Natural killer cell (primary cell): ENCODE results near the gene DGCR6L. TPM values are rescaled to one million over a fixed set of nuclear protein-coding genes. Genes with fewer than 3 reads are reported as not detected.

Source experiments
- ATAC-seq, 3 donors: fragments of 150-1000 bp in 2 of 3; fragments of 200-7000 bp in 1 of 3; cut with Tn5 transposase; 1 replicate in 1 of 3; 2 replicates in 2 of 3; pipeline ENCODE4 v1.10.0; 2021; ENCODE audit warnings: mild to moderate bottlenecking in 2 of 3, moderate library complexity in 2 of 3
- DNase-seq, 2 donors: peaks; one replicate each; pipeline versions ENCODE4 v3.0.0 to v3.0.0-alpha.2; 2013 to 2021; ENCODE audit warnings: mixed read lengths in 1 of 2
- H3K27ac ChIP-seq: one replicate; pipeline ENCODE4 v1.5.1; 2013; ENCODE audit warnings: mild to moderate bottlenecking, low read length
- H3K27me3 ChIP-seq: one replicate; pipeline ENCODE4 v1.6.1; 2013; ENCODE audit warnings: low read length; ENCODE audit not compliant: control insufficient read depth, insufficient read depth
- H3K36me3 ChIP-seq: one replicate; pipeline ENCODE4 v1.6.1; 2013; ENCODE audit warnings: low read length; ENCODE audit not compliant: control insufficient read depth, insufficient read depth
- H3K4me1 ChIP-seq: one replicate; pipeline ENCODE4 v1.6.1; 2013; ENCODE audit warnings: low read length; ENCODE audit not compliant: control insufficient read depth, insufficient read depth
- H3K4me3 ChIP-seq: one replicate; pipeline ENCODE4 v1.5.1; 2013; ENCODE audit warnings: low read length
- H3K9me3 ChIP-seq: one replicate; pipeline ENCODE4 v1.6.1; 2013; ENCODE audit warnings: low read length; ENCODE audit not compliant: control insufficient read depth, insufficient read depth
- H3K27ac Mint-ChIP-seq, 2 donors: one replicate each; pipeline ENCODE4 v1.8.0; 2022; ENCODE audit warnings: mild to moderate bottlenecking in 2 of 2, mixed read lengths in 2 of 2, moderate library complexity in 1 of 2
- H3K27me3 Mint-ChIP-seq, 2 donors: one replicate each; pipeline ENCODE4 v1.8.0; 2022; ENCODE audit warnings: low read depth in 2 of 2, mixed read lengths in 2 of 2
- H3K36me3 Mint-ChIP-seq: one replicate; pipeline ENCODE4 v1.8.0; 2022; ENCODE audit warnings: mixed read lengths
- H3K4me1 Mint-ChIP-seq, 2 donors: one replicate each; pipeline ENCODE4 v1.8.0; 2022; ENCODE audit warnings: mixed read lengths in 2 of 2
- H3K4me3 Mint-ChIP-seq: one replicate; pipeline ENCODE4 v1.8.0; 2022; ENCODE audit warnings: mild to moderate bottlenecking, moderate library complexity, mixed read lengths
- H3K9me3 Mint-ChIP-seq, 2 donors: one replicate each; pipeline ENCODE4 v1.8.0; 2022; ENCODE audit warnings: mixed read lengths in 2 of 2
- WGBS: methylation state at CpG from one replicate; pipeline ENCODE4 v1.1.7; 2013; ENCODE audit warnings: missing lambda C conversion rate; ENCODE audit not compliant: insufficient coverage; 5-methylcytosine and 5-hydroxymethylcytosine counted together
- intact Hi-C: fragments of 100-400 bp; cut with micrococcal nuclease; formaldehyde crosslinking; loops from one replicate; pipeline ENCODE4 v1.14.2; 2022
- total RNA-seq, 4 donors: library from RNA; stranded (reverse); fragments of 120-200 nt in 1 of 4; gene quantifications; one replicate each; pipeline versions ENCODE4 v1.2.3 to v1.2.4, GENCODE V29; 2013 to 2022
- TF ChIP-seq, protein P1 (sequence below): fragments of 200-600 bp; IDR thresholded peaks from one replicate; pipeline ENCODE4 v1.8.0; 2022; ENCODE audit warnings: antibody characterized with exemption

Gene DGCR6L
- total RNA-seq, 3 donors from 2014 or later (not counting 1 experiment from before 2014, with no cell fraction given) = 20.3 to 34.3 (median 33.0) TPM

- intact Hi-C loops = no loop called here
- H3K27me3 Mint-ChIP-seq = no peaks in the 10 kb centered on the region
- Histone ChIP-seq H3K9me3 (no peaks in the 10 kb centered on the region), H3K4me3 (no peak overlapping the region), H3K27me3 (no peaks in the 10 kb centered on the region), H3K4me1 (peaks cover 11% of the 10 kb centered on the region), H3K27ac (no peak overlapping the region), H3K36me3 (no peaks in the 10 kb centered on the region)
- ATAC-seq (no peak), DNase-seq (no peak)
- no peak overlapping the region for H3K4me3 Mint-ChIP-seq
- TF ChIP-seq, protein P1, sequence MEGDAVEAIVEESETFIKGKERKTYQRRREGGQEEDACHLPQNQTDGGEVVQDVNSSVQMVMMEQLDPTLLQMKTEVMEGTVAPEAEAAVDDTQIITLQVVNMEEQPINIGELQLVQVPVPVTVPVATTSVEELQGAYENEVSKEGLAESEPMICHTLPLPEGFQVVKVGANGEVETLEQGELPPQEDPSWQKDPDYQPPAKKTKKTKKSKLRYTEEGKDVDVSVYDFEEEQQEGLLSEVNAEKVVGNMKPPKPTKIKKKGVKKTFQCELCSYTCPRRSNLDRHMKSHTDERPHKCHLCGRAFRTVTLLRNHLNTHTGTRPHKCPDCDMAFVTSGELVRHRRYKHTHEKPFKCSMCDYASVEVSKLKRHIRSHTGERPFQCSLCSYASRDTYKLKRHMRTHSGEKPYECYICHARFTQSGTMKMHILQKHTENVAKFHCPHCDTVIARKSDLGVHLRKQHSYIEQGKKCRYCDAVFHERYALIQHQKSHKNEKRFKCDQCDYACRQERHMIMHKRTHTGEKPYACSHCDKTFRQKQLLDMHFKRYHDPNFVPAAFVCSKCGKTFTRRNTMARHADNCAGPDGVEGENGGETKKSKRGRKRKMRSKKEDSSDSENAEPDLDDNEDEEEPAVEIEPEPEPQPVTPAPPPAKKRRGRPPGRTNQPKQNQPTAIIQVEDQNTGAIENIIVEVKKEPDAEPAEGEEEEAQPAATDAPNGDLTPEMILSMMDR = no peak
- no peak overlapping the region for H3K27ac Mint-ChIP-seq
- H3K36me3 Mint-ChIP-seq = no peaks in the 10 kb centered on the region
- WGBS = 93% methylated on average over 10 of the region's 12 CpGs
- H3K9me3 Mint-ChIP-seq = no peaks in the 10 kb centered on the region
- peaks cover 0 to 17% of the 10 kb centered on the region in 2 donors for H3K4me1 Mint-ChIP-seq
These were observed 46.1 kb downstream of the DGCR6L start for GRCh38 chr22:20273758-20274181.

- peaks cover 16% of the 10 kb centered on the region for H3K4me1 ChIP-seq
- H3K9me3 Mint-ChIP-seq = no peaks in the 10 kb centered on the region
- no peak overlapping the region for H3K4me3 Mint-ChIP-seq
- no peak overlapping the region for H3K4me3 ChIP-seq
- H3K27ac Mint-ChIP-seq = no peak overlapping the region
- intact Hi-C loops = no loop called here
- H3K27ac ChIP-seq = no peak overlapping the region
- ATAC-seq (no peak), DNase-seq (no peak)
- WGBS = 59% methylated on average over 13 of the region's 13 CpGs
- no peaks in the 10 kb centered on the region for H3K36me3 Mint-ChIP-seq
- TF ChIP-seq, protein P1 = no peak
- H3K36me3 ChIP-seq = no peaks in the 10 kb centered on the region
- no peaks in the 10 kb centered on the region for H3K9me3 ChIP-seq
- no peaks in the 10 kb centered on the region for H3K27me3 Mint-ChIP-seq
- H3K4me1 Mint-ChIP-seq = peaks cover 0 to 17% of the 10 kb centered on the region in 2 donors
- peaks cover 2% of the 10 kb centered on the region for H3K27me3 ChIP-seq
These were observed 47.2 kb downstream of the DGCR6L start for GRCh38 chr22:20272700-20273099.

DNA sequence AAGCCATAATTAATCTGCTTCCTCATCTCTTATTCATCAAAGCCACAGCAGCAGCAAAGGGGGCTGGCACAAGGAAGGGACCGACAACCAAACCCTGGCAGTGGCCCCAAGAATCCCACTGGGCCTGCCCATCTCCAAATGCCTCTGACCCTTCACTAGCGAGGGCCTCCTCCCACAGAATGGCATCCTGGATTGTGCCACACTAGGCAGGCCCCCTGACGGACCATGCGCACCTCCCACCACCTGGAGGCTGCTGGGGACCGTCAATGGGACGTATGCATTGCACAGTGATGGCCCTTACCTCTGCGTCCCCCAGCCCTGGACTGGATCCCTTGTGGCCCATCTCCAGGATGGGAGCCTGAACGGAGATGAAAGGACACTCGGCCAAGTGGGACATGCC, 47.7 kb downstream of the DGCR6L start:
- 93% methylated on average over 9 of the region's 9 CpGs for WGBS
- no peaks in the 10 kb centered on the region for H3K9me3 Mint-ChIP-seq
- H3K36me3 ChIP-seq = no peaks in the 10 kb centered on the region
- ATAC-seq (no peak), DNase-seq (no peak)
- peaks cover 4% of the 10 kb centered on the region for H3K27me3 ChIP-seq
- TF ChIP-seq, protein P1 = no peak
- H3K27me3 Mint-ChIP-seq = no peaks in the 10 kb centered on the region
- no peak overlapping the region for H3K4me3 Mint-ChIP-seq
- no peak overlapping the region for H3K27ac Mint-ChIP-seq
- H3K4me1 Mint-ChIP-seq = peaks cover 0 to 17% of the 10 kb centered on the region in 2 donors
- no peak overlapping the region for H3K4me3 ChIP-seq
- no peak overlapping the region for H3K27ac ChIP-seq
- H3K4me1 ChIP-seq = peaks cover 21% of the 10 kb centered on the region
- intact Hi-C loops = no loop called here
- no peaks in the 10 kb centered on the region for H3K36me3 Mint-ChIP-seq
- H3K9me3 ChIP-seq = no peaks in the 10 kb centered on the region
